ENCODE results near the gene PPP4R2.

The PPP4R2 gene

DNA sequence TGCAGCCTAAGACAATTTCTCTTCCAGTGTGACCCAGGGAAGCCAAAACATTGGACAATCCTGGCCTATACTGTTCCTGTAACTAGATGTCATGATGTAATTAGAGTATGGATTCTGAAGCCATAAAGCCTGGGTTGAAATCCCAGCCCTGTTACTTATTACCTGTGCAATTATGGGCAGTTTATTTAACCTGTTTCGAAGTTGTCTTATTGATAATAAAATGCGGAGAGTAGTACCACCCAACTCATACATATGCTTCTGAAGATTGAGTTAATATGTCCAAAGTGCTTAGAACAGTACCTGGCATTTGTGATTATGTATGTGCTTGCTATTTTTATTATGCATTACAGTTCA lies 30.1 kb downstream of the PPP4R2 start:
- H3K27me3 ChIP-seq (ENCODE audit: control insufficient read depth in 1 of 2, insufficient read depth in 1 of 2, low read length in 2 of 2) = no peaks in the 10 kb centered on the region
- no peak overlapping the region for H2AK5ac ChIP-seq (ENCODE audit: low read length, severe bottlenecking)
- H3K4me3 ChIP-seq (ENCODE audit: insufficient read depth in 1 of 2, low read depth in 1 of 2, low read length in 2 of 2) = no peak overlapping the region
- H3K27ac ChIP-seq (ENCODE audit: low read length, poor library complexity, severe bottlenecking) = no peak overlapping the region
- H3K4me2 ChIP-seq (ENCODE audit: low read length, poor library complexity, severe bottlenecking) = no peak overlapping the region
- no peak for DNase-seq
- no peak overlapping the region for H3K4ac ChIP-seq (ENCODE audit: low read depth in 1 of 2, low read length in 2 of 2)
- no peak overlapping the region for H2AFZ ChIP-seq (ENCODE audit: low read depth, low read length)
- H2BK15ac ChIP-seq (ENCODE audit: low read depth, poor library complexity, severe bottlenecking) = no peak overlapping the region
- no peak overlapping the region for H2BK5ac ChIP-seq (ENCODE audit: low read depth, low read length, poor library complexity, severe bottlenecking)
- H3K79me1 ChIP-seq (replicated peaks; ENCODE audit: low read length, poor library complexity, severe bottlenecking) = no peaks in the 10 kb centered on the region
- H3K9ac ChIP-seq (ENCODE audit: low read length) = no peak overlapping the region
- peaks cover 9 to 11% of the 10 kb centered on the region in 2 experiments for H3K36me3 ChIP-seq (ENCODE audit: control insufficient read depth in 1 of 2, insufficient read depth in 2 of 2, low read depth in 1 of 2, low read length in 2 of 2)
- no peak overlapping the region for H4K91ac ChIP-seq (ENCODE audit: low read length)
- no peak overlapping the region for H3K18ac ChIP-seq (ENCODE audit: low read depth in 1 of 2, low read length in 2 of 2)
- H2BK12ac ChIP-seq (ENCODE audit: low read length in 2 of 2) = no peak overlapping the region
- no CpG with 5 or more reads among the region's 2 CpGs for WGBS
- H3K14ac ChIP-seq (ENCODE audit: low read length in 2 of 2) = no peak overlapping the region
- H3K23ac ChIP-seq (ENCODE audit: low read length in 2 of 2) = no peak overlapping the region
- no peak overlapping the region for H4K8ac ChIP-seq (ENCODE audit: low read length)
- H3K9me3 ChIP-seq (ENCODE audit: control insufficient read depth, low read length) = no peaks in the 10 kb centered on the region
- peaks cover 5% of the 10 kb centered on the region for H3K4me1 ChIP-seq (ENCODE audit: control insufficient read depth, insufficient read depth, low read depth, low read length)
- H2BK120ac ChIP-seq (ENCODE audit: low read depth, low read length) = no peak overlapping the region

DNA sequence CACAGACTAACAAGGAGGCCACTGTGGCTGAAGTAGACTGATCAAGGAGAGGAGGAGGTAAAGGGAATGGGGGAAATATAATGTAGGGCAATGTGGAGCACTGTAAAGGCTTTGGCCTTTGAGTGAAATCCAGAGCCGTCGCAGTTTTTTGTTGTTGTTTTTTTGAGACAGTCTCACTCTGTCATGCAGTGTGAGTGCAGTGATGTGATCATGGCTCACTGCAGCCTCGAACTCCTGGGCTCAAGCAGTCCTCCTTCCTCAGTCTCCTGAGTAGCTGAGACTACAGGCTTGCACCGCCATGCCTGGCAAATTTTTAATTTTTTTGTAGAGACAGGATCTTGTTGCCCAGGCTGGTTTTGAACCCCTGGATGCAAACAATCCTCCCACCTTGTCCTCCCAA lies 32.2 kb downstream of the PPP4R2 start:
- Histone ChIP-seq H2AK5ac (ENCODE audit: low read length, severe bottlenecking) (no peak overlapping the region), H3K4ac (ENCODE audit: low read depth in 1 of 2, low read length in 2 of 2) (no peak overlapping the region), H2BK15ac (ENCODE audit: low read depth, poor library complexity, severe bottlenecking) (no peak overlapping the region), H3K4me1 (ENCODE audit: control insufficient read depth, insufficient read depth, low read depth, low read length) (peaks cover 3% of the 10 kb centered on the region), H3K4me2 (ENCODE audit: low read length, poor library complexity, severe bottlenecking) (no peak overlapping the region), H3K23ac (ENCODE audit: low read length in 2 of 2) (no peak overlapping the region), H2AFZ (ENCODE audit: low read depth, low read length) (no peak overlapping the region), H3K27me3 (ENCODE audit: control insufficient read depth in 1 of 2, insufficient read depth in 1 of 2, low read length in 2 of 2) (no peaks in the 10 kb centered on the region), H3K4me3 (ENCODE audit: insufficient read depth in 1 of 2, low read depth in 1 of 2, low read length in 2 of 2) (no peak overlapping the region), H2BK120ac (ENCODE audit: low read depth, low read length) (no peak overlapping the region), H4K91ac (ENCODE audit: low read length) (no peak overlapping the region), H3K9ac (ENCODE audit: low read length) (peak overlapping the region; percentile 52), H3K36me3 (ENCODE audit: control insufficient read depth in 1 of 2, insufficient read depth in 2 of 2, low read depth in 1 of 2, low read length in 2 of 2) (peaks cover 6% of the 10 kb centered on the region in 2 experiments), H3K9me3 (ENCODE audit: control insufficient read depth, low read length) (no peaks in the 10 kb centered on the region), H2BK5ac (ENCODE audit: low read depth, low read length, poor library complexity, severe bottlenecking) (no peak overlapping the region), H2BK12ac (ENCODE audit: low read length in 2 of 2) (no peak overlapping the region), H4K8ac (ENCODE audit: low read length) (no peak overlapping the region), H3K14ac (ENCODE audit: low read length in 2 of 2) (no peak overlapping the region), H3K18ac (ENCODE audit: low read depth in 1 of 2, low read length in 2 of 2) (no peak overlapping the region), H3K79me1 (replicated peaks; ENCODE audit: low read length, poor library complexity, severe bottlenecking) (no peaks in the 10 kb centered on the region), H3K27ac (ENCODE audit: low read length, poor library complexity, severe bottlenecking) (peak overlapping the region; percentile 45)
- no peak for DNase-seq
- 86% methylated on average over 4 of the region's 4 CpGs for WGBS

DNA sequence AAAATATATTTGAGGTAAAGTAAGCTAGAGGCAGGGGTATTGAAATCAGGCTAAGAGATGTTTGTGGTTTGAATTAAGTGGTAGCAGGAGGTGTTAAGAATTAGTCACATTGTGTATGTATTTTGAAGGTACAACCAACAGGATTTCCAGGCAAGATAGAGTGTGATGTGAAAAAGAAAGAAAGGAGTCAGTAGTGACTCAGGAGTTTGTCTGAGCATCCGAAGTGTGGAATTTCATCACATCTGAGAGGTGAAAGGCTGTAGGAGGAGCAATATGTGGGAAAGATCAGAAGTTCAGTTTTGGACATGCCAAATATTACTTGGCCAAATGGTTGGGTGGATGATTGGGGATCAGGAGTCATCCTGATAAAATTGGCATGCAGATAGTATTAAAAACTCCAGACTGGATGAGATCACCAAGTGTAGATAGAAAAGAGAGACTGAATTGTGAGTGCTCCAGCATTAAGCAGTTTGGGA lies 32.7 kb downstream of the PPP4R2 start:
- H2BK15ac ChIP-seq (ENCODE audit: low read depth, poor library complexity, severe bottlenecking) = no peak overlapping the region
- H2BK120ac ChIP-seq (ENCODE audit: low read depth, low read length) = no peak overlapping the region
- peak; percentile 88 for DNase-seq
- no peak overlapping the region for H4K8ac ChIP-seq (ENCODE audit: low read length)
- H2BK12ac ChIP-seq (ENCODE audit: low read length in 2 of 2) = no peak overlapping the region
- no peak overlapping the region for H3K23ac ChIP-seq (ENCODE audit: low read length in 2 of 2)
- H3K4me3 ChIP-seq (ENCODE audit: insufficient read depth in 1 of 2, low read depth in 1 of 2, low read length in 2 of 2) = no peak overlapping the region
- H3K4me1 ChIP-seq (ENCODE audit: control insufficient read depth, insufficient read depth, low read depth, low read length) = peaks cover 3% of the 10 kb centered on the region
- H3K14ac ChIP-seq (ENCODE audit: low read length in 2 of 2) = peak overlapping the region in 1 of 2 experiments; percentile 38
- no peak overlapping the region for H2BK5ac ChIP-seq (ENCODE audit: low read depth, low read length, poor library complexity, severe bottlenecking)
- H4K91ac ChIP-seq (ENCODE audit: low read length) = no peak overlapping the region
- H2AK5ac ChIP-seq (ENCODE audit: low read length, severe bottlenecking) = no peak overlapping the region
- WGBS = 11% methylated on average over 1 of the region's 1 CpG
- H3K4me2 ChIP-seq (ENCODE audit: low read length, poor library complexity, severe bottlenecking) = no peak overlapping the region
- peak overlapping the region; percentile 47 for H3K27ac ChIP-seq (ENCODE audit: low read length, poor library complexity, severe bottlenecking)
- no peaks in the 10 kb centered on the region for H3K79me1 ChIP-seq (replicated peaks; ENCODE audit: low read length, poor library complexity, severe bottlenecking)
- H3K18ac ChIP-seq (ENCODE audit: low read depth in 1 of 2, low read length in 2 of 2) = no peak overlapping the region
- H3K36me3 ChIP-seq (ENCODE audit: control insufficient read depth in 1 of 2, insufficient read depth in 2 of 2, low read depth in 1 of 2, low read length in 2 of 2) = peaks cover 6% of the 10 kb centered on the region in 2 experiments
- no peaks in the 10 kb centered on the region for H3K27me3 ChIP-seq (ENCODE audit: control insufficient read depth in 1 of 2, insufficient read depth in 1 of 2, low read length in 2 of 2)
- no peaks in the 10 kb centered on the region for H3K9me3 ChIP-seq (ENCODE audit: control insufficient read depth, low read length)
- H3K9ac ChIP-seq (ENCODE audit: low read length) = peak overlapping the region; percentile 52
- H2AFZ ChIP-seq (ENCODE audit: low read depth, low read length) = no peak overlapping the region
- no peak overlapping the region for H3K4ac ChIP-seq (ENCODE audit: low read depth in 1 of 2, low read length in 2 of 2)

DNA sequence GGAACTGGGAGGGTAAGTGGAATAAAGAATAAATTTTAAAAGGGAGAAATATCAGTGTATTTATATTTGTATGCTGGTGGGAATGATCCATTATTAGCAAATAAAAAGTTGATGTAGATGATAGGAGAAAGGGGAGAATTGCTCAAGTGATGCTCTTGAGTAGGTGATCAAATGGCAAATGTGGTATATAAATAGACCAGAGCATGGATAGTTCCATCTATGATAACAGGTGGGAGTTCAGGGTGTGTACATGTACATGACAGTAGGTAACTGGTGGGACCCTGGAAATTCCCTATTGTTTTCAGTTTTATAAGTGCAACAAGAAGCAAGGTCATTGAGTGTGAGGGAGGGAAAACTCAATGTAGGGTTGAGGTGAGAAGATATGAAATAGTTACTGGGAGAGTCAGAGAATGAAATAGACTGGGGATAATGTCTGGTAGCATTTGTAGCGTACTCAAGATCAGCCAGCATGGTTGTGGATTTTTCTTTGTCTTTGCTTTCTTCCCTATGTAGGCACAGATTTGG lies 33.5 kb downstream of the PPP4R2 start:
- H4K91ac ChIP-seq (ENCODE audit: low read length) = no peak overlapping the region
- H3K4me3 ChIP-seq (ENCODE audit: insufficient read depth in 1 of 2, low read depth in 1 of 2, low read length in 2 of 2) = no peak overlapping the region
- no peaks in the 10 kb centered on the region for H3K79me1 ChIP-seq (replicated peaks; ENCODE audit: low read length, poor library complexity, severe bottlenecking)
- no peak overlapping the region for H3K4me2 ChIP-seq (ENCODE audit: low read length, poor library complexity, severe bottlenecking)
- no peak overlapping the region for H2BK120ac ChIP-seq (ENCODE audit: low read depth, low read length)
- no peak for DNase-seq
- H3K27me3 ChIP-seq (ENCODE audit: control insufficient read depth in 1 of 2, insufficient read depth in 1 of 2, low read length in 2 of 2) = no peaks in the 10 kb centered on the region
- H2AFZ ChIP-seq (ENCODE audit: low read depth, low read length) = no peak overlapping the region
- H3K36me3 ChIP-seq (ENCODE audit: control insufficient read depth in 1 of 2, insufficient read depth in 2 of 2, low read depth in 1 of 2, low read length in 2 of 2) = peaks cover 0 to 6% of the 10 kb centered on the region in 2 experiments
- no peak overlapping the region for H3K27ac ChIP-seq (ENCODE audit: low read length, poor library complexity, severe bottlenecking)
- H2BK5ac ChIP-seq (ENCODE audit: low read depth, low read length, poor library complexity, severe bottlenecking) = no peak overlapping the region
- no peaks in the 10 kb centered on the region for H3K9me3 ChIP-seq (ENCODE audit: control insufficient read depth, low read length)
- no peak overlapping the region for H3K23ac ChIP-seq (ENCODE audit: low read length in 2 of 2)
- peak overlapping the region; percentile 40 for H3K9ac ChIP-seq (ENCODE audit: low read length)
- WGBS = 96% methylated on average over 1 of the region's 1 CpG
- no peak overlapping the region for H2BK12ac ChIP-seq (ENCODE audit: low read length in 2 of 2)
- H4K8ac ChIP-seq (ENCODE audit: low read length) = no peak overlapping the region
- no peak overlapping the region for H3K18ac ChIP-seq (ENCODE audit: low read depth in 1 of 2, low read length in 2 of 2)
- H3K14ac ChIP-seq (ENCODE audit: low read length in 2 of 2) = no peak overlapping the region
- H3K4ac ChIP-seq (ENCODE audit: low read depth in 1 of 2, low read length in 2 of 2) = no peak overlapping the region
- peaks cover 4% of the 10 kb centered on the region for H3K4me1 ChIP-seq (ENCODE audit: control insufficient read depth, insufficient read depth, low read depth, low read length)
- no peak overlapping the region for H2AK5ac ChIP-seq (ENCODE audit: low read length, severe bottlenecking)
- no peak overlapping the region for H2BK15ac ChIP-seq (ENCODE audit: low read depth, poor library complexity, severe bottlenecking)

All from mesenchymal stem cell (in vitro differentiated cells and primary cell).